Gastroesophageal sphincter (tissue), 4 donors: ENCODE data around the gene RPAP2. TPM values are rescaled to one million over a fixed set of nuclear protein-coding genes. Genes with fewer than 3 reads are reported as not detected.
A peak's percentile ranks its signal among the peaks of the same experiment; 100 is the strongest.

Source experiments
- ATAC-seq: fragments of 150-250 bp; one replicate; pipeline ENCODE4 v1.9.1; 2016; ENCODE audit warnings: mild to moderate bottlenecking, moderate library complexity
- H3K27ac ChIP-seq, 4 donors: fragments of 200-600 bp; sonication (generic) in 3 of 4; 1 replicate in 3 of 4; 2 replicates in 1 of 4; pipeline ENCODE4 v1.5.1; 2016 to 2019
- H3K27me3 ChIP-seq: fragments of 200-600 bp; sonication (generic); one replicate; pipeline ENCODE4 v1.5.1; 2019
- H3K36me3 ChIP-seq, 2 donors: fragments of 200-600 bp; sonication (generic); one replicate each; pipeline ENCODE4 v1.5.1; 2019; ENCODE audit warnings: control low read depth in 1 of 2
- H3K4me1 ChIP-seq, 3 donors: fragments of 200-600 bp; sonication (generic); 1 replicate in 2 of 3; 2 replicates in 1 of 3; pipeline ENCODE4 v1.5.1; 2016 to 2019; ENCODE audit warnings: control low read depth in 2 of 3
- H3K4me3 ChIP-seq, 2 donors: fragments of 200-600 bp; sonication (generic); one replicate each; pipeline ENCODE4 v1.5.1; 2019; ENCODE audit warnings: mild to moderate bottlenecking in 1 of 2, moderate library complexity in 1 of 2
- H3K9me3 ChIP-seq, 3 donors: fragments of 200-600 bp; sonication (generic); one replicate each; pipeline ENCODE4 v1.5.1; 2017 to 2019; ENCODE audit warnings: control low read depth in 2 of 3
- CTCF ChIP-seq, 4 experiments: fragments of 200-600 bp in 2 of 4; fragments of 450-650 bp in 2 of 4; sonication (generic) in 1 of 4; IDR thresholded peaks; one replicate each; pipeline ENCODE4 v1.5.1; 2017 to 2019; ENCODE audit warnings: antibody characterized with exemption in 4 of 4, mild to moderate bottlenecking in 2 of 4, moderate library complexity in 2 of 4
- EP300 ChIP-seq: sonication (generic); formaldehyde crosslinking; IDR thresholded peaks from one replicate; pipeline ENCODE4 v1.6.1; 2017; ENCODE audit warnings: antibody characterized with exemption, mild to moderate bottlenecking
- POLR2A ChIP-seq, 2 donors: fragments of 450-650 bp; IDR thresholded peaks; one replicate each; pipeline ENCODE4 v1.6.1; 2017; ENCODE audit warnings: antibody characterized with exemption in 2 of 2, mild to moderate bottlenecking in 2 of 2, moderate library complexity in 1 of 2
- POLR2AphosphoS5 ChIP-seq: sonication (generic); formaldehyde crosslinking; IDR thresholded peaks from one replicate; pipeline ENCODE4 v1.6.1; 2017; ENCODE audit warnings: antibody characterized with exemption
- WGBS, 2 donors: methylation state at CpG; one replicate each; pipeline ENCODE4 v1.1.5; 2018; ENCODE audit warnings: low coverage in 1 of 2; 5-methylcytosine and 5-hydroxymethylcytosine counted together
- total RNA-seq, 4 donors: library from RNA; depleted of rRNA; stranded (reverse); fragments of >200 nt; gene quantifications; one replicate each; pipeline ENCODE4 v1.1.0, GENCODE V29; 2016

Gene RPAP2
- total RNA-seq, 4 donors from 2014 or later: 16.8 to 31.8 (median 18.8) TPM

GRCh38 chr1:92441316-92441696, 142.4 kb downstream of the RPAP2 start:
- no peak for TF ChIP-seq EP300
- TF ChIP-seq POLR2A (IDR thresholded peaks at IDR 0.05): no peak
- no peak for TF ChIP-seq POLR2AphosphoS5
- TF ChIP-seq CTCF (IDR thresholded peaks at IDR 0.05): no peak
- H3K27ac ChIP-seq: peak overlapping the region in 1 of 4 donors; percentile 56
- peaks cover 0 to 6% (median 0%) of the 10 kb centered on the region in 3 donors for H3K9me3 ChIP-seq
- no peak for ATAC-seq
- WGBS, 2 donors: 91 to 92% methylated on average over 4 to 9 of the region's 9 CpGs
- no peaks in the 10 kb centered on the region for H3K27me3 ChIP-seq
- no peaks in the 10 kb centered on the region for H3K36me3 ChIP-seq
- peak overlapping the region in 1 of 2 donors; percentile 41 for H3K4me3 ChIP-seq
- no peaks in the 10 kb centered on the region for H3K4me1 ChIP-seq

- Histone ChIP-seq H3K27ac (peak overlapping the region in 2 of 4 donors; percentile 37 to 56), H3K4me1 (no peaks in the 10 kb centered on the region), H3K4me3 (peak overlapping the region; percentile 2 to 41), H3K27me3 (no peaks in the 10 kb centered on the region), H3K36me3 (no peaks in the 10 kb centered on the region), H3K9me3 (peaks cover 0 to under 1% (median 0%) of the 10 kb centered on the region in 3 donors)
- ATAC-seq: peak; percentile 53
- TF ChIP-seq CTCF (IDR thresholded peaks at IDR 0.05) (no peak), POLR2A (IDR thresholded peaks at IDR 0.05) (no peak), EP300 (no peak), POLR2AphosphoS5 (no peak)
- WGBS, 2 donors: 16 to 41% methylated on average over 8 to 10 of the region's 32 CpGs
Observed at GRCh38 chr1:92441697-92442342, 143.0 kb downstream of the RPAP2 start.

- Histone ChIP-seq H3K4me1 (no peaks in the 10 kb centered on the region), H3K4me3 (peak overlapping the region; percentile 2 to 41), H3K36me3 (no peaks in the 10 kb centered on the region), H3K27ac (peak overlapping the region in 2 of 4 donors; percentile 37 to 56), H3K9me3 (no peaks in the 10 kb centered on the region), H3K27me3 (no peaks in the 10 kb centered on the region)
- TF ChIP-seq CTCF (IDR thresholded peaks at IDR 0.05) (no peak), POLR2A (IDR thresholded peaks at IDR 0.05) (no peak), POLR2AphosphoS5 (no peak), EP300 (no peak)
- WGBS, 2 donors: 20 to 35% methylated on average over 3 to 4 of the region's 5 CpGs
- no peak for ATAC-seq
Observed at GRCh38 chr1:92442351-92442750, 143.5 kb downstream of the RPAP2 start.

GRCh38 chr1:92443893-92444292, 145.0 kb downstream of the RPAP2 start:
- Histone ChIP-seq H3K27me3 (no peaks in the 10 kb centered on the region), H3K9me3 (no peaks in the 10 kb centered on the region), H3K27ac (no peak overlapping the region), H3K36me3 (no peaks in the 10 kb centered on the region), H3K4me3 (no peak overlapping the region), H3K4me1 (no peaks in the 10 kb centered on the region)
- TF ChIP-seq POLR2AphosphoS5 (no peak), EP300 (no peak), POLR2A (IDR thresholded peaks at IDR 0.05) (no peak), CTCF (IDR thresholded peaks at IDR 0.05) (no peak)
- 77 to 96% methylated on average over 1 to 3 of the region's 3 CpGs for WGBS, 2 donors
- no peak for ATAC-seq

- WGBS, 2 donors: 55 to 80% methylated on average over 1 of the region's 1 CpG
- H3K9me3 ChIP-seq: no peaks in the 10 kb centered on the region
Observed at GRCh38 chr1:92444351-92444750, 145.5 kb downstream of the RPAP2 start.

More at GRCh38 chr1:92444351-92444750, 145.5 kb downstream of the RPAP2 start:
- no peaks in the 10 kb centered on the region for H3K36me3 ChIP-seq
- no peak for TF ChIP-seq POLR2A (IDR thresholded peaks at IDR 0.05)
- TF ChIP-seq POLR2AphosphoS5: no peak
- TF ChIP-seq EP300: no peak
- no peak for TF ChIP-seq CTCF (IDR thresholded peaks at IDR 0.05)
- no peak overlapping the region for H3K4me3 ChIP-seq
- H3K27me3 ChIP-seq: no peaks in the 10 kb centered on the region
- H3K27ac ChIP-seq: no peak overlapping the region
- no peaks in the 10 kb centered on the region for H3K4me1 ChIP-seq
- ATAC-seq: no peak
